GM18520 (cell line): Measurements from ENCODE around the gene BDH1.
"Not testable (repeated sequence)": the region's sequence is repeated elsewhere in the genome, so short reads cannot be mapped to it uniquely, and the experiment has no call there.

Experiments
- ATAC-seq: cut with Tn5 transposase; IDR thresholded peaks from one replicate; pipeline ENCODE4 v1.9.1; 2021; ENCODE audit not compliant: unreplicated experiment

The BDH1 gene

GRCh38 chr3:197555281-197556261, at the start of gene BDH1:
Gene BDH1 (minus strand): TSS chr3:197555968. CDS start chr3:197546443, 9,525 bp downstream.
- no peak for ATAC-seq

GRCh38 chr3:197603317-197603933, 47.7 kb upstream of the BDH1 start:
- ATAC-seq = no peak

- not testable (repeated sequence) for ATAC-seq
Measured at GRCh38 chr3:197602351-197602750, 46.6 kb upstream of the BDH1 start.

- ATAC-seq = not testable (repeated sequence)
Measured at GRCh38 chr3:197601566-197601840, 45.7 kb upstream of the BDH1 start.

- ATAC-seq = no peak
Measured at GRCh38 chr3:197600796-197601565, 45.2 kb upstream of the BDH1 start.

GRCh38 chr3:197599089-197599765, 43.5 kb upstream of the BDH1 start:
- ATAC-seq = peak; percentile 74

GRCh38 chr3:197598404-197598980, 42.7 kb upstream of the BDH1 start:
- ATAC-seq = no peak

- ATAC-seq = no peak
Measured at GRCh38 chr3:197597335-197597734, 41.6 kb upstream of the BDH1 start.

GRCh38 chr3:197595470-197596185, 39.9 kb upstream of the BDH1 start:
- no peak for ATAC-seq

GRCh38 chr3:197593046-197593380, 37.2 kb upstream of the BDH1 start:
- ATAC-seq = no peak

- no peak for ATAC-seq
Measured at GRCh38 chr3:197592361-197593045, 36.7 kb upstream of the BDH1 start.

- ATAC-seq = no peak
Measured at GRCh38 chr3:197591816-197592215, 36.0 kb upstream of the BDH1 start.

- ATAC-seq = no peak
Measured at GRCh38 chr3:197590313-197590962, 34.7 kb upstream of the BDH1 start.

GRCh38 chr3:197589545-197589944, 33.8 kb upstream of the BDH1 start:
- ATAC-seq = no peak

GRCh38 chr3:197586768-197587167, 31.0 kb upstream of the BDH1 start:
- ATAC-seq = not testable (repeated sequence)

GRCh38 chr3:197586181-197586580, 30.4 kb upstream of the BDH1 start:
- ATAC-seq = no peak

- ATAC-seq = no peak
Measured at GRCh38 chr3:197584733-197585132, 29.0 kb upstream of the BDH1 start.

- ATAC-seq = no peak
Measured at GRCh38 chr3:197583371-197583770, 27.6 kb upstream of the BDH1 start.

GRCh38 chr3:197580253-197580691, 24.5 kb upstream of the BDH1 start:
- ATAC-seq = no peak
